SK-N-SH (cell line): Measurements from ENCODE around the gene JPH2. TPM values are rescaled to one million over a fixed set of nuclear protein-coding genes. Genes with fewer than 3 reads are reported as not detected.

Experiments
- CTCF ChIA-PET: fragments of 300-600, 350-600 bp; formaldehyde crosslinking; extraction: SDS; loops from one replicate; lab custom pipeline; 2021; lab: Yijun Ruan, JAX
- POLR2A ChIA-PET: fragments of 350-600 bp; sonication (Branson Sonifier 250); formaldehyde crosslinking; extraction: SDS; loops from one replicate; lab custom pipeline; 2020; ENCODE audit warnings: antibody characterized with exemption, inconsistent platforms; lab: Yijun Ruan, JAX
- DNase-seq: peaks from one replicate; pipeline ENCODE4 v3.0.0; 2012
- H2AFZ ChIP-seq: fragments of 200-600 bp; sonication (generic); 2 replicates; pipeline ENCODE4 v1.8.1; 2016; ENCODE audit warnings: antibody characterized with exemption, mild to moderate bottlenecking, low read depth
- H3F3A ChIP-seq: fragments of 200-600 bp; sonication (generic); replicated peaks from 2 replicates; pipeline ENCODE3; 2016; ENCODE audit warnings: antibody characterized with exemption, mild to moderate bottlenecking; ENCODE audit not compliant: insufficient read depth
- H3K27ac ChIP-seq, 2 experiments: fragments of 200-500 bp in 1 of 2; fragments of 200-600 bp in 1 of 2; sonication (Bioruptor generic) in 1 of 2; sonication (generic), shearing (Covaris generic) in 1 of 2; 2 replicates each; pipeline versions ENCODE4 v1.5.1 to v1.6.1; 2014 to 2016; ENCODE audit warnings: low read depth in 2 of 2, inconsistent platforms in 1 of 2, low read length in 1 of 2, mild to moderate bottlenecking in 1 of 2, mixed read lengths in 1 of 2
- H3K27me3 ChIP-seq: fragments of 200-600 bp; sonication (generic), shearing (Covaris generic); 2 replicates; pipeline ENCODE4 v1.6.1; 2016; ENCODE audit warnings: mixed run types; ENCODE audit not compliant: insufficient read depth
- H3K36me3 ChIP-seq, 2 experiments: fragments of 200-500 bp in 1 of 2; fragments of 200-600 bp in 1 of 2; sonication (Bioruptor generic) in 1 of 2; sonication (generic) in 1 of 2; replicated peaks in 1 of 2; 2 replicates each; pipeline versions ENCODE3 to v1.5.1; 2014 to 2016; ENCODE audit warnings: low read length in 1 of 2, mild to moderate bottlenecking in 1 of 2; ENCODE audit not compliant: insufficient read depth in 2 of 2, control insufficient read depth in 1 of 2
- H3K4me1 ChIP-seq, 2 experiments: fragments of 200-500 bp in 1 of 2; fragments of 200-600 bp in 1 of 2; sonication (Bioruptor generic) in 1 of 2; sonication (generic), shearing (Covaris generic) in 1 of 2; 2 replicates each; pipeline versions ENCODE4 v1.5.1 to v1.6.1; 2014 to 2016; ENCODE audit warnings: low read depth in 1 of 2, low read length in 1 of 2, mixed run types in 1 of 2; ENCODE audit not compliant: insufficient read depth in 2 of 2, control insufficient read depth in 1 of 2
- H3K4me2 ChIP-seq: fragments of 200-600 bp; sonication (generic), shearing (Covaris generic); 2 replicates; pipeline ENCODE4 v1.6.1; 2017; ENCODE audit warnings: mixed run types
- H3K4me3 ChIP-seq, 2 experiments: fragments of 200-500 bp in 1 of 2; fragments of 200-600 bp in 1 of 2; sonication (Bioruptor generic) in 1 of 2; sonication (generic), shearing (Covaris generic) in 1 of 2; 2 replicates each; pipeline versions ENCODE4 v1.5.1 to v1.8.1; 2014 to 2016; ENCODE audit warnings: low read depth in 2 of 2, inconsistent platforms in 1 of 2, low read length in 1 of 2, mild to moderate bottlenecking in 1 of 2, mixed read lengths in 1 of 2, moderate library complexity in 1 of 2
- H3K79me2 ChIP-seq: fragments of 200-600 bp; sonication (generic); 2 replicates; pipeline ENCODE4 v1.8.1; 2017; ENCODE audit warnings: mild to moderate bottlenecking; ENCODE audit not compliant: insufficient read depth
- H3K9ac ChIP-seq: fragments of 200-600 bp; sonication (generic); 2 replicates; pipeline ENCODE4 v1.6.1; 2017; ENCODE audit warnings: mixed run types
- H3K9me2 ChIP-seq: fragments of 200-600 bp; sonication (generic); 2 replicates; pipeline ENCODE4 v1.6.1; 2017; ENCODE audit warnings: mixed run types
- H3K9me3 ChIP-seq: fragments of 200-600 bp; sonication (generic); 2 replicates; pipeline ENCODE4 v1.6.1; 2017; ENCODE audit warnings: mixed run types, mild to moderate bottlenecking, moderate library complexity
- H4K20me1 ChIP-seq: fragments of 200-600 bp; sonication (generic); 2 replicates; pipeline ENCODE4 v1.6.1; 2017; ENCODE audit warnings: mild to moderate bottlenecking, mixed run types; ENCODE audit not compliant: insufficient read depth
- CTCF ChIP-seq: fragments of 200-600 bp; sonication (generic); IDR thresholded peaks from 2 replicates; pipeline ENCODE4 v1.6.1; 2017; ENCODE audit warnings: antibody characterized with exemption, mild to moderate bottlenecking, moderate library complexity
- ELF1 ChIP-seq: IDR thresholded peaks from 2 replicates; pipeline ENCODE4 v1.4.0; 2012
- EP300 ChIP-seq, 2 experiments: IDR thresholded peaks; 2 replicates each; pipeline versions ENCODE4 v1.4.0 to v1.6.1; 2012; ENCODE audit warnings: borderline replicate concordance in 1 of 2, low read depth in 1 of 2, low read length in 1 of 2
- FOXJ3 ChIP-seq: sonication (generic); formaldehyde crosslinking; IDR thresholded peaks from 2 replicates; pipeline ENCODE4 v1.5.1; 2020; ENCODE audit warnings: mild to moderate bottlenecking, missing genetic modification reagents
- FOXM1 ChIP-seq: IDR thresholded peaks from 2 replicates; pipeline ENCODE4 v1.4.0; 2012; ENCODE audit warnings: low read depth, mild to moderate bottlenecking
- GABPA ChIP-seq: IDR thresholded peaks from 2 replicates; pipeline ENCODE4 v1.4.0; 2012; ENCODE audit warnings: low read depth, mild to moderate bottlenecking
- MXI1 ChIP-seq: IDR thresholded peaks from 2 replicates; pipeline ENCODE4 v1.6.1; 2012; ENCODE audit warnings: mild to moderate bottlenecking, low read depth, low read length, improper control_type of control experiment
- NFIC ChIP-seq: IDR thresholded peaks from 2 replicates; pipeline ENCODE4 v1.4.0; 2012; ENCODE audit warnings: borderline replicate concordance
- NRF1 ChIP-seq: IDR thresholded peaks from 2 replicates; pipeline ENCODE4 v1.6.1; 2012; ENCODE audit warnings: low read depth, mild to moderate bottlenecking, low read length
- RAD21 ChIP-seq: IDR thresholded peaks from 2 replicates; pipeline ENCODE4 v1.6.1; 2012; ENCODE audit warnings: mild to moderate bottlenecking, low read length
- RXRA ChIP-seq: IDR thresholded peaks from 2 replicates; pipeline ENCODE4 v1.4.0; 2012; ENCODE audit warnings: low read depth, mild to moderate bottlenecking, borderline replicate concordance
- SIN3A ChIP-seq: IDR thresholded peaks from 2 replicates; pipeline ENCODE4 v1.6.1; 2012; ENCODE audit warnings: low read depth, mild to moderate bottlenecking, low read length, moderate library complexity, borderline replicate concordance
- TCF12 ChIP-seq: IDR thresholded peaks from 2 replicates; pipeline ENCODE4 v1.4.0; 2012
- USF2 ChIP-seq: fragments of 150-350 bp; IDR thresholded peaks from 2 replicates; pipeline ENCODE4 v1.6.1; 2017; ENCODE audit warnings: antibody characterized with exemption, low read length, low read depth, borderline replicate concordance
- YY1 ChIP-seq: IDR thresholded peaks from 2 replicates; pipeline ENCODE4 v1.4.0; 2012; ENCODE audit warnings: low read depth, mild to moderate bottlenecking
- WGBS: methylation state at CpG from one replicate; pipeline ENCODE4 v1.1.6; 2017; ENCODE audit warnings: low lambda C conversion rate; 5-methylcytosine and 5-hydroxymethylcytosine counted together
- polyA plus RNA-seq, 3 experiments: library from polyadenylated mRNA; depleted of rRNA; stranded (reverse); fragments of >200 nt; gene quantifications; 2 replicates each; pipeline ENCODE4 v1.2.3, GENCODE V29; 2012
- TF ChIP-seq, protein P1 (sequence below): fragments of 150-350 bp; IDR thresholded peaks from 2 replicates; pipeline ENCODE4 v1.6.1; 2016; ENCODE audit warnings: mild to moderate bottlenecking, low read depth, low read length
- TF ChIP-seq, protein P2 (sequence below): IDR thresholded peaks from 2 replicates; pipeline ENCODE4 v1.4.0; 2012; ENCODE audit warnings: low read depth
- TF ChIP-seq, protein P3 (sequence below): IDR thresholded peaks from 2 replicates; pipeline ENCODE4 v1.4.0; 2012; ENCODE audit warnings: low read depth, borderline replicate concordance

JPH2 gene
- polyA plus RNA-seq, 1 of the 3 experiments (the other 2 are of a cell fraction): 0.67 TPM

DNA sequence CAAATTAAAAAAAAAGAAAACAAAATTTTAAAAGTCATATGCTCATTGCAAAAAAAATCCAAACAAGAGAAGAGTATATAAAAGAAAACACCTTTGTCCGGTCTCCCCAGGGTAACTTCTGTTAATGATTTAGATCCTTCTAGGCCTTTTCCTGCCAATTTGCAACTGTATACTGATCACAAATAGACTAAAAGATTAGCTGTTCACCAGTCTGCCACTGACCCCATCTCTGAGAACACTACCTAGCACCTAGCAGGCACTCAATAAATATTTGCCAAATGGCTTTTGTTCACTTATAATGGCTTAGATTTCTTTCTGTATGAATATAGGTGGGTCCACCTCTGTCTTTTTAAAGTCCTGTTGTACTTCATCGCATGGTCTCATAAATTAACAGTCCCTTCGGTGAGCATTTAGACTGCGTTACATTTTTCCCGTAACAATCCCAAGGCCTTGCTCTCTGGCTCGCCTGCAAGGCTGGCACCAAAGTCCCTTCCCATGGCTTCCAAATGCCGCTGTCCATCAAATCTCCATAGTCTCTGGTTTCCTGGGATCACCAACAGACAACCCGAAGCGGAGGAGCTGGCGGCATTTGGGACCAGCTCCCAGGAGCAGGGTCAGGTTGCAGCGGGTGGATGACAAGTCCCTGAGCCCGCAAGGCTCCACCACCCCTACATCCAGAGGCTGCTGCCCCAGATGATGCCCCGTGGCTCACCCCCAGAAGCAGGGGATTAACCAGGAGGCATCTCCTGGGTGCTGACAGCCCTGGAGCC is 11.8 kb downstream of the JPH2 start:
- H3K9ac ChIP-seq: no peak overlapping the region
- no peaks in the 10 kb centered on the region for H3K9me3 ChIP-seq
- H3K27ac ChIP-seq: no peak overlapping the region
- no peaks in the 10 kb centered on the region for H3K27me3 ChIP-seq
- ChIA-PET POLR2A (no interaction called here), CTCF (interaction anchor here (3.1 to 19.9 kb wide), 3 partner anchors 14 to 63 kb away, joined by 16 to 618 read pairs (median 54); no protein-coding TSS in a partner anchor)
- no peak overlapping the region for H3K4me2 ChIP-seq
- no peaks in the 10 kb centered on the region for H3K79me2 ChIP-seq
- 92% methylated on average over 12 of the region's 13 CpGs for WGBS
- no peaks in the 10 kb centered on the region for H4K20me1 ChIP-seq
- TF ChIP-seq, protein P1, sequence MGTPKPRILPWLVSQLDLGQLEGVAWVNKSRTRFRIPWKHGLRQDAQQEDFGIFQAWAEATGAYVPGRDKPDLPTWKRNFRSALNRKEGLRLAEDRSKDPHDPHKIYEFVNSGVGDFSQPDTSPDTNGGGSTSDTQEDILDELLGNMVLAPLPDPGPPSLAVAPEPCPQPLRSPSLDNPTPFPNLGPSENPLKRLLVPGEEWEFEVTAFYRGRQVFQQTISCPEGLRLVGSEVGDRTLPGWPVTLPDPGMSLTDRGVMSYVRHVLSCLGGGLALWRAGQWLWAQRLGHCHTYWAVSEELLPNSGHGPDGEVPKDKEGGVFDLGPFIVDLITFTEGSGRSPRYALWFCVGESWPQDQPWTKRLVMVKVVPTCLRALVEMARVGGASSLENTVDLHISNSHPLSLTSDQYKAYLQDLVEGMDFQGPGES: no peak
- TF ChIP-seq RXRA (no peak), FOXM1 (no peak), NRF1 (no peak), SIN3A (no peak), ELF1 (no peak)
- TF ChIP-seq, protein P2, sequence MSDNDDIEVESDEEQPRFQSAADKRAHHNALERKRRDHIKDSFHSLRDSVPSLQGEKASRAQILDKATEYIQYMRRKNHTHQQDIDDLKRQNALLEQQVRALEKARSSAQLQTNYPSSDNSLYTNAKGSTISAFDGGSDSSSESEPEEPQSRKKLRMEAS: no peak
- no peak for DNase-seq
- peaks cover 3% of the 10 kb centered on the region for H3F3A ChIP-seq
- no peak overlapping the region for H2AFZ ChIP-seq
- no peaks in the 10 kb centered on the region for H3K36me3 ChIP-seq
- no peaks in the 10 kb centered on the region for H3K9me2 ChIP-seq
- H3K4me1 ChIP-seq: peaks cover 0 to 17% of the 10 kb centered on the region in 2 experiments; a peak in 3 of 4 replicates
- no peak overlapping the region for H3K4me3 ChIP-seq

GRCh38 chr20:44173846-44174245 is 13.1 kb downstream of the JPH2 start:
- DNase-seq: no peak
- peaks cover 3% of the 10 kb centered on the region for H3F3A ChIP-seq
- no peaks in the 10 kb centered on the region for H3K79me2 ChIP-seq
- H3K4me3 ChIP-seq: no peak overlapping the region
- no peak overlapping the region for H3K9ac ChIP-seq
- H3K4me1 ChIP-seq: peaks cover 0 to 13% of the 10 kb centered on the region in 2 experiments; a peak in 3 of 4 replicates
- no peaks in the 10 kb centered on the region for H3K9me3 ChIP-seq
- WGBS: 92% methylated on average over 8 of the region's 8 CpGs
- H3K27ac ChIP-seq: no peak overlapping the region
- H2AFZ ChIP-seq: no peak overlapping the region
- no peaks in the 10 kb centered on the region for H3K9me2 ChIP-seq
- H3K4me2 ChIP-seq: no peak overlapping the region
- H4K20me1 ChIP-seq: no peaks in the 10 kb centered on the region
- H3K27me3 ChIP-seq: no peaks in the 10 kb centered on the region
- CTCF ChIA-PET: interaction anchor here (3.1 to 19.9 kb wide), 2 partner anchors 16 to 62 kb away, joined by 16 to 618 read pairs; no protein-coding TSS in a partner anchor
- POLR2A ChIA-PET: no interaction called here
- H3K36me3 ChIP-seq: no peaks in the 10 kb centered on the region
- TF ChIP-seq NFIC (no peak), CTCF (no peak), RXRA (no peak), YY1 (no peak), MXI1 (no peak), RAD21 (no peak), FOXJ3 (CRISPR knock-in tag) (no peak), GABPA (no peak), EP300 (IDR thresholded peaks at IDR 0.05; ENCODE audit: borderline replicate concordance in 1 of 2, low read depth in 1 of 2, low read length in 1 of 2) (no peak), USF2 (no peak), TCF12 (no peak), NRF1 (no peak)
- TF ChIP-seq, protein P2: no peak
- TF ChIP-seq, protein P1: no peak
- TF ChIP-seq, protein P3, sequence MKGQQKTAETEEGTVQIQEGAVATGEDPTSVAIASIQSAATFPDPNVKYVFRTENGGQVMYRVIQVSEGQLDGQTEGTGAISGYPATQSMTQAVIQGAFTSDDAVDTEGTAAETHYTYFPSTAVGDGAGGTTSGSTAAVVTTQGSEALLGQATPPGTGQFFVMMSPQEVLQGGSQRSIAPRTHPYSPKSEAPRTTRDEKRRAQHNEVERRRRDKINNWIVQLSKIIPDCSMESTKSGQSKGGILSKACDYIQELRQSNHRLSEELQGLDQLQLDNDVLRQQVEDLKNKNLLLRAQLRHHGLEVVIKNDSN: no peak
